IMR-90 (cell line): Measurements from ENCODE around the gene TRPV4. TPM values are rescaled to one million over a fixed set of nuclear protein-coding genes. Genes with fewer than 3 reads are reported as not detected.

Source experiments
- ATAC-seq: fragments of 200-7000 bp; cut with Tn5 transposase; 2 replicates; pipeline ENCODE4 v1.9.1; 2020; ENCODE audit warnings: low read depth, mild to moderate bottlenecking, moderate library complexity
- BruUV-seq: library from RNA; stranded (reverse); fragments of 400-500 nt; replicated peaks from 2 replicates; lab custom pipeline; 2021; lab: Mats Ljungman, UMichigan
- CTCF ChIA-PET: fragments of 300-600 bp; formaldehyde crosslinking; extraction: SDS; loops from one replicate; lab custom pipeline; 2021; ENCODE audit warnings: antibody characterized with exemption; lab: Yijun Ruan, JAX
- POLR2A ChIA-PET: fragments of 300-600 bp; sonication (Branson Sonifier 250); formaldehyde crosslinking; loops from one replicate; lab custom pipeline; 2022; ENCODE audit warnings: antibody characterized with exemption; ENCODE audit not compliant: unreplicated experiment; lab: Charles Lee
- DNase-seq: peaks from one replicate; pipeline ENCODE4 v3.0.0; 2013
- H2AFZ ChIP-seq: replicated peaks from 2 replicates; pipeline ENCODE3; 2013; ENCODE audit warnings: low read length, mild to moderate bottlenecking; ENCODE audit not compliant: poor library complexity
- H2AK5ac ChIP-seq: 2 replicates; pipeline ENCODE4 v1.6.1; 2013; ENCODE audit warnings: low read depth, low read length, inconsistent platforms
- H2AK9ac ChIP-seq: replicated peaks from 2 replicates; pipeline ENCODE3; 2013; ENCODE audit warnings: mild to moderate bottlenecking, low read depth, low read length, moderate library complexity; ENCODE audit not compliant: poor library complexity
- H2BK120ac ChIP-seq: 2 replicates; pipeline ENCODE4 v1.6.1; 2013; ENCODE audit warnings: low read depth, low read length, inconsistent platforms
- H2BK15ac ChIP-seq: 3 replicates; pipeline ENCODE4 v1.6.1; 2013; ENCODE audit warnings: low read depth, low read length, inconsistent platforms
- H2BK20ac ChIP-seq: 2 replicates; pipeline ENCODE4 v1.6.1; 2013; ENCODE audit warnings: low read depth, mild to moderate bottlenecking, inconsistent platforms, low read length, moderate library complexity
- H2BK5ac ChIP-seq: 2 replicates; pipeline ENCODE4 v1.6.1; 2013; ENCODE audit warnings: mild to moderate bottlenecking, low read depth, low read length, inconsistent platforms; ENCODE audit not compliant: poor library complexity, severe bottlenecking
- H3K14ac ChIP-seq: replicated peaks from 2 replicates; pipeline ENCODE4 v1.6.1; 2013; ENCODE audit warnings: low read depth, low read length, inconsistent platforms
- H3K18ac ChIP-seq: 2 replicates; pipeline ENCODE4 v1.6.1; 2013; ENCODE audit warnings: low read depth, low read length, control low read depth
- H3K23ac ChIP-seq: 2 replicates; pipeline ENCODE4 v1.6.1; 2013; ENCODE audit warnings: low read depth, low read length, inconsistent platforms
- H3K27ac ChIP-seq: 2 replicates; pipeline ENCODE4 v1.5.1; 2013; ENCODE audit warnings: mild to moderate bottlenecking, control low read depth, low read length; ENCODE audit not compliant: insufficient read depth
- H3K27me3 ChIP-seq: 2 replicates; pipeline ENCODE4 v1.6.1; 2013; ENCODE audit warnings: low read length; ENCODE audit not compliant: control insufficient read depth, insufficient read depth
- H3K36me3 ChIP-seq: 2 replicates; pipeline ENCODE4 v1.6.1; 2013; ENCODE audit warnings: low read length, mixed read lengths; ENCODE audit not compliant: control insufficient read depth, insufficient read depth
- H3K4ac ChIP-seq: 2 replicates; pipeline ENCODE4 v1.6.1; 2013; ENCODE audit warnings: low read depth, low read length, inconsistent platforms
- H3K4me1 ChIP-seq: 2 replicates; pipeline ENCODE4 v1.6.1; 2013; ENCODE audit warnings: low read length, mixed read lengths; ENCODE audit not compliant: control insufficient read depth, insufficient read depth
- H3K4me2 ChIP-seq: 2 replicates; pipeline ENCODE4 v1.6.1; 2013; ENCODE audit warnings: low read depth, mild to moderate bottlenecking, control low read depth, low read length, moderate library complexity
- H3K4me3 ChIP-seq: 2 replicates; pipeline ENCODE4 v1.5.1; 2013; ENCODE audit warnings: low read depth, mild to moderate bottlenecking, control low read depth, low read length, moderate library complexity; ENCODE audit not compliant: insufficient read depth
- H3K56ac ChIP-seq: 2 replicates; pipeline ENCODE4 v1.6.1; 2013; ENCODE audit warnings: low read length, inconsistent platforms; ENCODE audit not compliant: insufficient read depth; ENCODE audit errors: extremely low read depth
- H3K79me1 ChIP-seq, 2 experiments: 2 replicates each; pipeline ENCODE4 v1.6.1; 2013; ENCODE audit warnings: low read length in 2 of 2, inconsistent platforms in 1 of 2, low read depth in 1 of 2
- H3K9ac ChIP-seq: 2 replicates; pipeline ENCODE4 v1.6.1; 2013; ENCODE audit warnings: low read depth, low read length, control low read depth
- H3K9me1 ChIP-seq: 2 replicates; pipeline ENCODE4 v1.6.1; 2013; ENCODE audit warnings: low read length, inconsistent platforms; ENCODE audit not compliant: insufficient read depth
- H3K9me3 ChIP-seq: 2 replicates; pipeline ENCODE4 v1.6.1; 2013; ENCODE audit warnings: low read length; ENCODE audit not compliant: control insufficient read depth, insufficient read depth
- H4K20me1 ChIP-seq: 2 replicates; pipeline ENCODE4 v1.6.1; 2013; ENCODE audit warnings: low read length, inconsistent platforms; ENCODE audit not compliant: insufficient read depth
- H4K5ac ChIP-seq: 2 replicates; pipeline ENCODE4 v1.6.1; 2013; ENCODE audit warnings: mild to moderate bottlenecking, low read depth, low read length, control low read depth
- H4K8ac ChIP-seq, 2 experiments: 2 replicates each; pipeline ENCODE4 v1.6.1; 2013; ENCODE audit warnings: low read depth in 2 of 2, low read length in 2 of 2, control low read depth in 1 of 2, inconsistent platforms in 1 of 2
- H4K91ac ChIP-seq: 2 replicates; pipeline ENCODE4 v1.6.1; 2013; ENCODE audit warnings: low read depth, low read length, inconsistent platforms; ENCODE audit not compliant: insufficient read depth
- MXI1 ChIP-seq: IDR thresholded peaks from 2 replicates; pipeline ENCODE4 v1.6.1; 2012; ENCODE audit warnings: low read depth, mild to moderate bottlenecking, low read length, moderate library complexity, borderline replicate concordance
- WGBS, 2 experiments: methylation state at CpG; one replicate each; pipeline versions ENCODE4 v1.1.5 to v1.1.7; 2013; ENCODE audit warnings: missing lambda C conversion rate in 2 of 2; ENCODE audit not compliant: insufficient read length in 1 of 2; ENCODE audit errors: extremely low coverage in 2 of 2; 5-methylcytosine and 5-hydroxymethylcytosine counted together
- dilution Hi-C: fragments of 300-500 bp; cut with HindIII; formaldehyde crosslinking; loops from one replicate; pipeline ENCODE4 v1.14.3; 2018; ENCODE audit warnings: low sequenced_read_pairs; ENCODE audit not compliant: unreplicated experiment
- in situ Hi-C: fragments of 300-500 bp; cut with MboI; formaldehyde crosslinking; loops from 3 replicates; pipeline ENCODE4 v1.14.3; 2019; ENCODE audit warnings: low sequenced_read_pairs, inconsistent platforms, mixed read lengths
- intact Hi-C: fragments of 100-400 bp; cut with micrococcal nuclease; formaldehyde crosslinking; loops from 2 replicates; pipeline ENCODE4 v1.10.0; 2022
- polyA plus RNA-seq, 3 experiments: library from polyadenylated mRNA; depleted of rRNA; stranded (reverse); fragments of >200 nt; gene quantifications; 2 replicates each; pipeline ENCODE4 v1.2.3, GENCODE V29; 2012; ENCODE audit warnings: low replicate concordance in 1 of 3
- total RNA-seq: library from RNA; depleted of rRNA; stranded (reverse); fragments of >200 nt; gene quantifications from 2 replicates; pipeline ENCODE4 v1.2.3, GENCODE V29; 2012

Gene TRPV4
- total and polyA plus RNA-seq, 2 of the 4 experiments (the other 2 are of a cell fraction): 1.1 to 6.1 TPM

DNA sequence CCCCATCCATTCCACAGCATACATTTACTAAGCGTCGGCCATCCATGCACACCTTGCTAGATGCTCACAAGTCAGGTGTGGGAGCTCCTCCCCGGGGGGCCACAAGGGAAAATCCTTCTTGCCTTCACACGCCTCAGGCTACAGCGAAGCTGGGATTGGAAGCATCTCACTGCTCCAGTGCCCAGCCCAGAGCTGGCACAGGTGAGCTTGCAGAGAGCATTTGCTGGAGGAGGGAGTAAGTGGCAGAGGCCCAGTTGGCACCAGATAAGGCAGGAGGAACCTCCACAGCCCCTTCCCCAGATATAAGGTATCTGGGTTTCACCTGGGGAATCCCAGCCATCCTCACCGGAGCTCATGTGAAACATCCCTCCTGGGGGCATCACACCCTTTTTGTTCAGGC, 1.8 kb downstream of the TRPV4 start:
- ChIA-PET POLR2A (no interaction called here), CTCF (interaction anchor here (1.0 kb wide), 1 partner anchor 14 kb away, joined by 3 read pairs; no protein-coding TSS in a partner anchor)
- Histone ChIP-seq H3K9ac (no peak overlapping the region), H2AFZ (no peak overlapping the region), H4K20me1 (no peaks in the 10 kb centered on the region; the same call in 1 of the 2 replicates), H3K9me1 (no peaks in the 10 kb centered on the region), H2AK9ac (no peak overlapping the region), H2BK5ac (no peak overlapping the region), H3K4me1 (peaks cover 2% of the 10 kb centered on the region; the same call in 1 of the 2 replicates), H2AK5ac (no peak overlapping the region), H3K23ac (no peak overlapping the region), H3K14ac (no peak overlapping the region), H2BK20ac (no peak overlapping the region), H3K4ac (no peak overlapping the region), H3K79me1 (0 out of 4 replicates have a peak, but pooled peaks cover 0 to 3% of the 10 kb centered on the region in 2 experiments), H2BK120ac (no peak overlapping the region), H3K36me3 (no peaks in the 10 kb centered on the region), H3K18ac (no peak overlapping the region), H3K27me3 (no peaks in the 10 kb centered on the region), H3K4me3 (no peak overlapping the region), H3K4me2 (no peak overlapping the region), H4K8ac (no peak overlapping the region), H3K27ac (no peak overlapping the region), H3K56ac (no peak overlapping the region), H3K9me3 (no peaks in the 10 kb centered on the region), H4K91ac (no peak overlapping the region), H2BK15ac (no peak overlapping the region), H4K5ac (no peak overlapping the region)
- ATAC-seq: no peak
- intact Hi-C loops (no loop called here), in situ Hi-C loops (no loop called here), dilution Hi-C loops (no loop called here)
- 83% methylated on average over 1 of the region's 6 CpGs; no CpG with 5 or more reads in 1 of the 2 experiments for WGBS, 2 experiments
- no peak for TF ChIP-seq MXI1
- BruUV-seq: no TSS peak
- DNase-seq: no peak
